Bronchial smooth muscle cell (primary cell): ENCODE data around the gene RNASE1. TPM values are rescaled to one million over a fixed set of nuclear protein-coding genes. Genes with fewer than 3 reads are reported as not detected.

ENCODE experiments used
- total RNA-seq: library from RNA; depleted of rRNA; stranded (reverse); fragments of >200 nt; gene quantifications from 2 replicates; pipeline ENCODE4 v1.2.1, GENCODE V29; 2014

Gene RNASE1
- 0.16 TPM in 1 of 2 replicates, not detected in the other for total RNA-seq

DNA sequence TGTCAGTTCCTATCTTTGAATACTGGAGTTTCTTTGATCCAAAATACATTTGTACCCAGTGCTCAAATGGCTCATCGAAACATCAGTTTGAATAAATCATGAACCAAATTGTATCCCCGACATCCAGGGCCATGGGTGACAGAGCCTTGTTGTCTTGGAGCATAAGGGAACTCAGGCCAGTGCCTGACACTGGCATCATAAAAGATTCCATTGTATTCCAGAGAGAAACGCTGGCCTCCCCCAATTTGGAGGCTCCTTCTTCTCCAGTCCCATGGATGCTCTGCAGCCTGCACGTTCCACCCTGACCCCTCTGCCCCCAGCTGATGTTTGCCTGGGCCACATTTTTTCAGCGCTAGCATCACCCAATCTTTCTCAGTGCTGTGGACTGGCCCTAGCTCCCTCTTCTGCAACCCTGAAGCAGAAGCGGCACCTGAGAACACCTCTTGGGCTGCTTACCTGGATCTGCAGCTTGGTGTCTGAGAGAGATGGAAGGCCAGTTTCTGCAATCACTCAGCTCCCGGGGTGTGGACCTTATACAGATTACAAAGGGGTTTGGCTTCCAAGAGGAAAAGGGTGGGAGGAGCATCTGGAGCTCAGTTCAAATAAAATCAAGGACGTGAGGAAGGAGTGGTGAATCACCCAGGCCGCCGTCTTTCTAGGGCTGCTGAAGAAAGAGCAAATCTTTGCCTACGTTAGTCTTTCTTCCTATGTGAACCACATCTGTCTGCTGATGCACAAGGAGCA, at the start of gene RNASE1:
Gene RNASE1 (minus strand): TSS at position 504 of the 744 bp plus-strand sequence. CDS start 776 bp downstream, outside the sequence.

Other genes with a start within 250 kb of the RNASE1 start
- not detected in 2 replicates for gene RNASE9, start 241.8 kb downstream of the RNASE1 start, total RNA-seq
- gene RNASE11, start 214.8 kb downstream of the RNASE1 start, total RNA-seq: not detected in 2 replicates
- not detected in 2 replicates for gene RNASE12, start 211.5 kb downstream of the RNASE1 start, total RNA-seq
- gene OR6S1, start 161.2 kb downstream of the RNASE1 start, total RNA-seq: not detected in 2 replicates
- gene RNASE4, start 118.3 kb downstream of the RNASE1 start, total RNA-seq: 10.2 and 31.9 TPM in 2 replicates
- gene ANG, start 114.1 kb downstream of the RNASE1 start, total RNA-seq: 3.9 and 5.2 TPM in 2 replicates
- gene EDDM3A, start 57.0 kb downstream of the RNASE1 start, total RNA-seq: not detected in 2 replicates
- gene EDDM3B, start 34.4 kb downstream of the RNASE1 start, total RNA-seq: not detected in 2 replicates
- not detected in 2 replicates for gene RNASE6, start 21.6 kb downstream of the RNASE1 start, total RNA-seq
- 0.16 TPM in 1 of 2 replicates, not detected in the other for gene RNASE3, start 88.5 kb upstream of the RNASE1 start, total RNA-seq
- gene RNASE2, start 152.6 kb upstream of the RNASE1 start, total RNA-seq: not detected in 2 replicates
- gene METTL17, start 187.1 kb upstream of the RNASE1 start, total RNA-seq: 19.1 and 25.4 TPM in 2 replicates
- gene SLC39A2, start 196.4 kb upstream of the RNASE1 start, total RNA-seq: 0.95 TPM in 1 of 2 replicates, not detected in the other
- 0.52 TPM in 1 of 2 replicates, not detected in the other for gene NDRG2, start 222.2 kb upstream of the RNASE1 start, total RNA-seq
- not detected in 2 replicates for gene TPPP2, start 227.4 kb upstream of the RNASE1 start, total RNA-seq
- gene RNASE13, start 232.0 kb upstream of the RNASE1 start, total RNA-seq: not detected in 2 replicates
- not detected in 2 replicates for gene RNASE7, start 239.5 kb upstream of the RNASE1 start, total RNA-seq